ENCODE data around the gene PSMC1.
"Not testable (repeated sequence)": the region's sequence is repeated elsewhere in the genome, so short reads cannot be mapped to it uniquely, and the experiment has no call there.

DNA sequence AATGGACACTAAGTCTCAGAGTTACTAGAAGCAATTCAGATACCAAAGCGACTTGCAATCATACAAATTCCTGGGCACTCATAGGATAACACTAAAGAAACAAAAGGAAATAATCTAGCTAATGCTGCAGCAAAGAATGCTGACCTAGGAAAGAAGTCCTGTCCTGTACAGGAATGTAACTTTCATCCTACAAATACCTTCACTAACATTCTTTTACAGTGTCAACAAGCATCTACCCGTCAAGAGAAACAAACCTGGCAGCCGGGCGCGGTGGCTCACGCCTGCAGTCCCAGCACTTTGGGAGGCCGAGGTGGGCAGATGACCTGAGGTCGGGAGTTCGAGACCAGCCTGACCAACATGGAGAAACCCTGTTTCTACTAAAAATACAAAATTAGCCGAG is 8.9 kb upstream of the PSMC1 start:
- TF ChIP-seq, protein P1, sequence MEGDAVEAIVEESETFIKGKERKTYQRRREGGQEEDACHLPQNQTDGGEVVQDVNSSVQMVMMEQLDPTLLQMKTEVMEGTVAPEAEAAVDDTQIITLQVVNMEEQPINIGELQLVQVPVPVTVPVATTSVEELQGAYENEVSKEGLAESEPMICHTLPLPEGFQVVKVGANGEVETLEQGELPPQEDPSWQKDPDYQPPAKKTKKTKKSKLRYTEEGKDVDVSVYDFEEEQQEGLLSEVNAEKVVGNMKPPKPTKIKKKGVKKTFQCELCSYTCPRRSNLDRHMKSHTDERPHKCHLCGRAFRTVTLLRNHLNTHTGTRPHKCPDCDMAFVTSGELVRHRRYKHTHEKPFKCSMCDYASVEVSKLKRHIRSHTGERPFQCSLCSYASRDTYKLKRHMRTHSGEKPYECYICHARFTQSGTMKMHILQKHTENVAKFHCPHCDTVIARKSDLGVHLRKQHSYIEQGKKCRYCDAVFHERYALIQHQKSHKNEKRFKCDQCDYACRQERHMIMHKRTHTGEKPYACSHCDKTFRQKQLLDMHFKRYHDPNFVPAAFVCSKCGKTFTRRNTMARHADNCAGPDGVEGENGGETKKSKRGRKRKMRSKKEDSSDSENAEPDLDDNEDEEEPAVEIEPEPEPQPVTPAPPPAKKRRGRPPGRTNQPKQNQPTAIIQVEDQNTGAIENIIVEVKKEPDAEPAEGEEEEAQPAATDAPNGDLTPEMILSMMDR (conservative IDR thresholded peaks at IDR 0.05; ENCODE audit: low read depth, low read length), result not testable (repeated sequence)
- not testable (repeated sequence) for TF ChIP-seq EZH2 (IDR thresholded peaks at IDR 0.05; ENCODE audit: borderline replicate concordance, low read depth, low read length, poor library complexity, severe bottlenecking)

Measured in A673 (cell line).